ENCODE measurements around the gene UXT. TPM values are rescaled to one million over a fixed set of nuclear protein-coding genes. Genes with fewer than 3 reads are reported as not detected.

Gene UXT
- total and polyA plus RNA-seq, 2 of the 13 experiments (the other 11 are each of a cell fraction or from before 2014, with no cell fraction given) = 107 to 123 TPM

GRCh38 chrX:47619486-47620302, 39.3 kb downstream of the UXT start, which contains the start of gene SYN1 (continued):
- TF ChIP-seq FUBP1 (CRISPR knock-in tag; IDR thresholded peaks at IDR 0.05; ENCODE audit: borderline replicate concordance) (no peak), NR2F2 (IDR thresholded peaks at IDR 0.05; ENCODE audit: borderline replicate concordance, low read depth) (no peak), BRD4 (CRISPR knock-in tag; IDR thresholded peaks at IDR 0.05) (no peak), ZKSCAN5 (CRISPR knock-in tag; IDR thresholded peaks at IDR 0.05) (no peak), THAP11 (CRISPR knock-in tag; IDR thresholded peaks at IDR 0.05) (peak; percentile 56; the same call in 1 of the 2 replicates), MXI1 (IDR thresholded peaks at IDR 0.05; ENCODE audit: borderline replicate concordance, low read depth, low read length) (peak; percentile 49; the same call in 1 of the 3 replicates), SALL1 (CRISPR knock-in tag; IDR thresholded peaks at IDR 0.05) (peak; percentile 78), CCAR2 (optimal IDR thresholded peaks at IDR 0.05; ENCODE audit: low read depth, low read length) (no peak), FIP1L1 (IDR thresholded peaks at IDR 0.05; ENCODE audit: borderline replicate concordance, insufficient read depth, low read depth, low read length) (no peak), ATF5 (CRISPR knock-in tag; IDR thresholded peaks at IDR 0.05; ENCODE audit: low read depth) (no peak), NKX3-1 (CRISPR knock-in tag; IDR thresholded peaks at IDR 0.05) (no peak; the same call in 1 of the 2 replicates), ZNF703 (CRISPR knock-in tag; IDR thresholded peaks at IDR 0.05; ENCODE audit: borderline replicate concordance) (no peak), ZNF75D (CRISPR knock-in tag; IDR thresholded peaks at IDR 0.05; ENCODE audit: borderline replicate concordance) (no peak), ZNF446 (CRISPR knock-in tag; IDR thresholded peaks at IDR 0.05) (no peak), ZBTB34 (CRISPR knock-in tag; IDR thresholded peaks at IDR 0.05) (no peak), MTA1 (CRISPR knock-in tag; IDR thresholded peaks at IDR 0.05; ENCODE audit: borderline replicate concordance) (no peak), EZH2 (conservative IDR thresholded peaks at IDR 0.05; ENCODE audit: low read depth, low read length) (no peak), GATA4 (IDR thresholded peaks at IDR 0.05; ENCODE audit: borderline replicate concordance, low read depth) (no peak), JUNB (CRISPR knock-in tag; IDR thresholded peaks at IDR 0.05; ENCODE audit: borderline replicate concordance) (no peak), EP300 (IDR thresholded peaks at IDR 0.05; ENCODE audit: low read depth in 2 of 2, low read length in 2 of 2) (no peak), EP300 (CRISPR knock-in tag; IDR thresholded peaks at IDR 0.05; ENCODE audit: borderline replicate concordance) (no peak), NCOA1 (CRISPR knock-in tag; IDR thresholded peaks at IDR 0.05) (no peak), ZNF292 (CRISPR knock-in tag; IDR thresholded peaks at IDR 0.05; ENCODE audit: borderline replicate concordance, low read depth) (no peak), ATF4 (CRISPR knock-in tag; IDR thresholded peaks at IDR 0.05) (no peak), DPF2 (CRISPR knock-in tag; IDR thresholded peaks at IDR 0.05; ENCODE audit: borderline replicate concordance, low read depth) (no peak)
